PC-9 (cell line): ENCODE results near the gene ARMC9. TPM values are rescaled to one million over a fixed set of nuclear protein-coding genes. Genes with fewer than 3 reads are reported as not detected.

Experiments used
- BruUV-seq: library from RNA; stranded (reverse); fragments of 400-500 nt; replicated peaks from 2 replicates; lab custom pipeline; 2021; lab: Mats Ljungman, UMichigan
- CTCF ChIA-PET: fragments of 300-600 bp; sonication (Branson Sonifier 250); formaldehyde crosslinking; loops from one replicate; lab custom pipeline; 2022; ENCODE audit warnings: antibody characterized with exemption; lab: Charles Lee
- POLR2A ChIA-PET: fragments of 300-600 bp; sonication (Branson Sonifier 250); formaldehyde crosslinking; loops from one replicate; lab custom pipeline; 2022; ENCODE audit warnings: antibody characterized with exemption; ENCODE audit not compliant: unreplicated experiment; lab: Charles Lee
- DNase-seq, 2 experiments: peaks; one replicate each; pipeline versions ENCODE4 v3.0.0 to v3.0.0-alpha.2; 2015 to 2022; ENCODE audit warnings: mixed read lengths in 1 of 2
- H2AFZ ChIP-seq: fragments of 200-600 bp; sonication (generic); 2 replicates; pipeline ENCODE4 v1.8.1; 2017; ENCODE audit warnings: antibody characterized with exemption
- H3F3A ChIP-seq: fragments of 200-600 bp; sonication (generic); 2 replicates; pipeline ENCODE4 v1.8.1; 2017; ENCODE audit warnings: antibody characterized with exemption, mild to moderate bottlenecking, low read depth; ENCODE audit not compliant: insufficient read depth
- H3K27ac ChIP-seq: fragments of 200-600 bp; sonication (generic); 2 replicates; pipeline ENCODE4 v1.6.1; 2016; ENCODE audit warnings: mixed run types
- H3K27me3 ChIP-seq: fragments of 200-600 bp; sonication (generic); 2 replicates; pipeline ENCODE4 v1.6.1; 2016; ENCODE audit warnings: low read depth, mixed run types; ENCODE audit not compliant: insufficient read depth
- H3K36me3 ChIP-seq: fragments of 200-600 bp; sonication (generic); 2 replicates; pipeline ENCODE4 v1.6.1; 2016; ENCODE audit warnings: low read depth, mixed run types
- H3K4me1 ChIP-seq: fragments of 200-600 bp; sonication (generic); replicated peaks from 2 replicates; pipeline ENCODE4 v1.6.1; 2016; ENCODE audit warnings: mixed run types; ENCODE audit not compliant: insufficient read depth
- H3K4me2 ChIP-seq: fragments of 200-600 bp; sonication (generic); 2 replicates; pipeline ENCODE4 v1.6.1; 2017; ENCODE audit warnings: mixed run types
- H3K4me3 ChIP-seq: fragments of 200-600 bp; sonication (generic); 2 replicates; pipeline ENCODE4 v1.6.1; 2016; ENCODE audit warnings: mixed run types
- H3K79me2 ChIP-seq: fragments of 200-600 bp; sonication (generic); 2 replicates; pipeline ENCODE4 v1.6.1; 2017; ENCODE audit warnings: low read depth, mixed run types
- H3K9me2 ChIP-seq: fragments of 200-600 bp; sonication (generic); 2 replicates; pipeline ENCODE4 v1.8.1; 2017; ENCODE audit warnings: mild to moderate bottlenecking; ENCODE audit not compliant: insufficient read depth
- H3K9me3 ChIP-seq: fragments of 200-600 bp; sonication (generic); 2 replicates; pipeline ENCODE4 v1.8.1; 2016; ENCODE audit warnings: low read depth; ENCODE audit not compliant: insufficient read depth
- H4K20me1 ChIP-seq: fragments of 200-600 bp; sonication (generic); 2 replicates; pipeline ENCODE4 v1.8.1; 2017; ENCODE audit not compliant: insufficient read depth
- EZH2 ChIP-seq: fragments of 200-600 bp; sonication (generic); IDR thresholded peaks from 2 replicates; pipeline ENCODE4 v1.8.0; 2017; ENCODE audit warnings: antibody characterized with exemption, low read depth
- intact Hi-C: fragments of 100-400 bp; cut with micrococcal nuclease; formaldehyde crosslinking; loops from one replicate; pipeline ENCODE4 v1.10.0; 2022; ENCODE audit not compliant: unreplicated experiment
- total RNA-seq: library from RNA; stranded (reverse); gene quantifications from 2 replicates; pipeline ENCODE4 v1.2.3, GENCODE V29; 2021
- TF ChIP-seq, protein P1 (sequence below): fragments of 200-600 bp; sonication (generic); conservative IDR thresholded peaks from 2 replicates; pipeline ENCODE4 v1.6.1; 2017; ENCODE audit warnings: mixed run types, antibody characterized with exemption, mild to moderate bottlenecking, moderate library complexity

Gene ARMC9
- total RNA-seq, 1 experiment from 2014 or later = 23.4 TPM

- BruUV-seq = no TSS peak
- TF ChIP-seq, protein P1, sequence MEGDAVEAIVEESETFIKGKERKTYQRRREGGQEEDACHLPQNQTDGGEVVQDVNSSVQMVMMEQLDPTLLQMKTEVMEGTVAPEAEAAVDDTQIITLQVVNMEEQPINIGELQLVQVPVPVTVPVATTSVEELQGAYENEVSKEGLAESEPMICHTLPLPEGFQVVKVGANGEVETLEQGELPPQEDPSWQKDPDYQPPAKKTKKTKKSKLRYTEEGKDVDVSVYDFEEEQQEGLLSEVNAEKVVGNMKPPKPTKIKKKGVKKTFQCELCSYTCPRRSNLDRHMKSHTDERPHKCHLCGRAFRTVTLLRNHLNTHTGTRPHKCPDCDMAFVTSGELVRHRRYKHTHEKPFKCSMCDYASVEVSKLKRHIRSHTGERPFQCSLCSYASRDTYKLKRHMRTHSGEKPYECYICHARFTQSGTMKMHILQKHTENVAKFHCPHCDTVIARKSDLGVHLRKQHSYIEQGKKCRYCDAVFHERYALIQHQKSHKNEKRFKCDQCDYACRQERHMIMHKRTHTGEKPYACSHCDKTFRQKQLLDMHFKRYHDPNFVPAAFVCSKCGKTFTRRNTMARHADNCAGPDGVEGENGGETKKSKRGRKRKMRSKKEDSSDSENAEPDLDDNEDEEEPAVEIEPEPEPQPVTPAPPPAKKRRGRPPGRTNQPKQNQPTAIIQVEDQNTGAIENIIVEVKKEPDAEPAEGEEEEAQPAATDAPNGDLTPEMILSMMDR = no peak
- no peak for TF ChIP-seq EZH2
- no peak overlapping the region for H3K27ac ChIP-seq
- no peaks in the 10 kb centered on the region for H3K36me3 ChIP-seq
- no peaks in the 10 kb centered on the region; the same call in 1 of the 2 replicates for H3K9me3 ChIP-seq
- peaks cover 35% of the 10 kb centered on the region for H3K4me1 ChIP-seq
- H4K20me1 ChIP-seq = no peaks in the 10 kb centered on the region
- H3K4me3 ChIP-seq = no peak overlapping the region
- H3K27me3 ChIP-seq = no peaks in the 10 kb centered on the region
- ChIA-PET CTCF (no interaction called here), POLR2A (no interaction called here)
- H3K9me2 ChIP-seq = no peaks in the 10 kb centered on the region
- no peak overlapping the region for H2AFZ ChIP-seq
- H3K4me2 ChIP-seq = no peak overlapping the region
- peaks cover 4% of the 10 kb centered on the region; the same call in 1 of the 2 replicates for H3F3A ChIP-seq
- DNase-seq = no peak
- no peaks in the 10 kb centered on the region for H3K79me2 ChIP-seq
- intact Hi-C loops = no loop called here
Observed at GRCh38 chr2:231384109-231384435, 185.6 kb downstream of the ARMC9 start.

- Histone ChIP-seq H3F3A (peaks cover 4% of the 10 kb centered on the region; the same call in 1 of the 2 replicates), H3K9me3 (no peaks in the 10 kb centered on the region; the same call in 1 of the 2 replicates), H3K27ac (no peak overlapping the region), H3K9me2 (no peaks in the 10 kb centered on the region), H3K4me2 (no peak overlapping the region), H3K27me3 (no peaks in the 10 kb centered on the region), H3K4me3 (no peak overlapping the region), H3K36me3 (no peaks in the 10 kb centered on the region), H3K4me1 (peaks cover 26% of the 10 kb centered on the region), H4K20me1 (no peaks in the 10 kb centered on the region), H2AFZ (no peak overlapping the region), H3K79me2 (no peaks in the 10 kb centered on the region)
- DNase-seq = no peak
- ChIA-PET POLR2A (no interaction called here), CTCF (no interaction called here)
- intact Hi-C loops = no loop called here
- no TSS peak for BruUV-seq
- TF ChIP-seq, protein P1 = no peak
- no peak for TF ChIP-seq EZH2
Observed at GRCh38 chr2:231384970-231385369, 186.5 kb downstream of the ARMC9 start.

GRCh38 chr2:231385429-231385828 is 187.0 kb downstream of the ARMC9 start:
- no TSS peak for BruUV-seq

More at GRCh38 chr2:231385429-231385828, 187.0 kb downstream of the ARMC9 start:
- H3K27me3 ChIP-seq = no peaks in the 10 kb centered on the region
- DNase-seq = no peak
- H3K4me2 ChIP-seq = no peak overlapping the region
- peaks cover 4% of the 10 kb centered on the region; the same call in 1 of the 2 replicates for H3F3A ChIP-seq
- no peaks in the 10 kb centered on the region for H3K36me3 ChIP-seq
- no peaks in the 10 kb centered on the region for H3K9me2 ChIP-seq
- POLR2A ChIA-PET = no interaction called here
- no peaks in the 10 kb centered on the region for H3K79me2 ChIP-seq
- TF ChIP-seq, protein P1 = no peak
- no peak for TF ChIP-seq EZH2
- H4K20me1 ChIP-seq = no peaks in the 10 kb centered on the region
- CTCF ChIA-PET = no interaction called here
- H3K4me3 ChIP-seq = no peak overlapping the region
- H2AFZ ChIP-seq = no peak overlapping the region
- intact Hi-C loops = no loop called here
- no peaks in the 10 kb centered on the region; the same call in 1 of the 2 replicates for H3K9me3 ChIP-seq
- no peak overlapping the region for H3K27ac ChIP-seq
- peaks cover 22% of the 10 kb centered on the region for H3K4me1 ChIP-seq
